Head of caudate nucleus (tissue), 42 donors: ENCODE measurements around the gene FGB.

Experiments used
- DNase-seq, 42 donors: peaks; one replicate each; pipeline versions ENCODE4 v3.0.0 to v3.0.0-alpha.2; 2020 to 2021; ENCODE audit warnings: mixed read lengths in 7 of 42
- intact Hi-C: fragments of 100-400 bp; cut with DNase I; formaldehyde crosslinking; loops from one replicate; pipeline ENCODE4 v1.15.0; 2022

Gene FGB

GRCh38 chr4:154611833-154612232 lies 49.0 kb downstream of the FGB start:
- no peak for DNase-seq
- intact Hi-C loops = no loop called here

GRCh38 chr4:154612472-154613414 lies 49.9 kb downstream of the FGB start, which contains the start of gene FGG:
Gene FGG, minus strand, starts transcription at chr4:154612656. Its CDS starts 47 bp downstream, at chr4:154612609.
- DNase-seq = no peak
- intact Hi-C loops = no loop called here

GRCh38 chr4:154614306-154614705 lies 51.5 kb downstream of the FGB start:
- intact Hi-C loops = no loop called here
- DNase-seq = no peak

GRCh38 chr4:154615211-154615610 lies 52.4 kb downstream of the FGB start:
- no peak for DNase-seq
- intact Hi-C loops = no loop called here

GRCh38 chr4:154616287-154616686 lies 53.5 kb downstream of the FGB start:
- intact Hi-C loops = no loop called here
- DNase-seq = no peak

GRCh38 chr4:154616731-154617130 lies 53.9 kb downstream of the FGB start:
- intact Hi-C loops = no loop called here
- DNase-seq = no peak

GRCh38 chr4:154617820-154618317 lies 55.1 kb downstream of the FGB start:
- intact Hi-C loops = no loop called here
- no peak for DNase-seq

GRCh38 chr4:154618708-154619315 lies 56.0 kb downstream of the FGB start:
- intact Hi-C loops = no loop called here
- DNase-seq = peak; percentile 40 to 87 (median 72)

GRCh38 chr4:154620111-154620510 lies 57.3 kb downstream of the FGB start:
- intact Hi-C loops = loop anchor here (5.0 kb wide), 1 partner anchor 68 kb away; the partner anchor contains the start of gene PLRG1
- no peak for DNase-seq
